ENCODE results near the gene NUFIP2. TPM values are rescaled to one million over a fixed set of nuclear protein-coding genes. Genes with fewer than 3 reads are reported as not detected.
"Not testable (repeated sequence)": the region's sequence is repeated elsewhere in the genome, so short reads cannot be mapped to it uniquely, and the experiment has no call there.

Gene NUFIP2
- total RNA-seq, 2 experiments from 2014 or later: 60.1 to 65.3 TPM

DNA sequence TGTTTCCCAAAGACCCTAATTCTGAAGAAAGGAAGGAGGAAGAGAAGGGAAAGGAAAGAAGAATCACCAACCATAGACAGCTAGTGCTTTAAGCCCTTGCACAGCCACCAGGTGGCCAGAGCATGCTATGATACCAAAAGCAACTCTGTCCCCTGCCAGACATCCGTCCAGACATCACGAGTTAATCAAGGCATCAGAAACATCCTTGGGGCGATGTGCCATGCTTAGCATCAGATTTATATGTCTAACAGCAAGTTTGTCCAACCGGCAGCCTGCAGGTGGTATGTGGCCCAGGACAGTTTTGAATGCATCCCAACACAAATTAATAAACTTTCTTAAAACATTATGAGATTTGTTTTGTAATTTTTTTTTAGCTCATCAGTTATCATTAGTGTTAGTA is 50.2 kb downstream of the NUFIP2 start:
- no peaks in the 10 kb centered on the region for H3K36me3 Mint-ChIP-seq (ENCODE audit: low read depth)
- H3K9me3 Mint-ChIP-seq: no peaks in the 10 kb centered on the region
- ChIA-PET CTCF (interaction anchor here (1.6 kb wide), 1 partner anchor 47 kb away, joined by 10 read pairs; no protein-coding TSS in a partner anchor), POLR2A (no interaction called here)
- H3K4me1 Mint-ChIP-seq: peaks cover 17% of the 10 kb centered on the region
- H3K27ac Mint-ChIP-seq: no peak overlapping the region
- H3K27me3 Mint-ChIP-seq: no peaks in the 10 kb centered on the region
- no peak overlapping the region for H3K4me3 Mint-ChIP-seq
- DNase-seq: no peak

DNA sequence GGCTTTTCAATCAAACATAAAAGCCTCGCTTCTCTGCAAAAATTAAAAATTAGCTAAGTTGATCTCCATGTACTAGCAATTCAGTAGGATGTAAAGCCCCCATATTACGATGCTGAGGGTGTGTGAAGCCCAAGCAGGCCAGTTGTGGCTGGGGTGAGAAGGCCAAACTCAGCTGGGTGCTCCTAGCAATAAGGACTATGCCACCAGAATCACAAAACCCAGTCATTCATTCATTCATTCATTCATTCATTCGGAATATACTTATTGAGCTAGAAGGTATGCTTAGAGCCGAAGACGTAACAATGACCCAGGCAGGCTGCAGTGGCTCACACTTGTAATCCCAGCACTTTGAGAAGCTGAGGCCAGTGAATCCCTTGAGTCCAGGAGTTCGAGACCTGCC is 51.2 kb downstream of the NUFIP2 start:
- Mint-ChIP-seq H3K36me3 (ENCODE audit: low read depth) (no peaks in the 10 kb centered on the region), H3K27ac (no peak overlapping the region), H3K9me3 (no peaks in the 10 kb centered on the region), H3K27me3 (no peaks in the 10 kb centered on the region), H3K4me1 (peaks cover 17% of the 10 kb centered on the region), H3K4me3 (no peak overlapping the region)
- no peak for DNase-seq
- ChIA-PET CTCF (interaction anchor here (1.5 to 1.6 kb wide), 2 partner anchors 48 to 119 kb away, joined by 3 to 10 read pairs; no protein-coding TSS in a partner anchor), POLR2A (interaction anchor here (1.7 kb wide), 1 partner anchor 23 kb away, joined by 4 read pairs; no protein-coding TSS in a partner anchor)

DNA sequence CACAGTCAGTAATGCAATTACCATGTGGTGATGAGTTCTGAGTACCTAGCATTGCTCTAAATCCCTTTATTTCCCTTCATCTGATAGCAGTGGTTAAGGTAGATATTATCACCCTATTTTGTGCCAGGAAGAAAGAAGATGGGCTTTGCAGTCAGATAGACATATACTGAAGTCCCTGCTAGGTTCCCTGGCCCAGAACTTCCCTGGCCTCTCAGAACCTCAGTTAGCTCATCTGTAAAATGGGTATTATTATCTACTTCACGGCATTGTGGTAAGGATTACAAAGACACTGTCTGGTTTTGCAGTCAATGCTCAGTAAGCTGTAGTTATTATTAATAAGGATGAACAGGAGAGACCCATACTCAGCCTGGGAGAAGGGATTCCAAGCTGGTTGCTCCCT is 51.9 kb downstream of the NUFIP2 start:
- H3K27me3 Mint-ChIP-seq: no peaks in the 10 kb centered on the region
- H3K27ac Mint-ChIP-seq: no peak overlapping the region
- H3K36me3 Mint-ChIP-seq (ENCODE audit: low read depth): no peaks in the 10 kb centered on the region
- H3K4me3 Mint-ChIP-seq: no peak overlapping the region
- H3K9me3 Mint-ChIP-seq: no peaks in the 10 kb centered on the region
- H3K4me1 Mint-ChIP-seq: peaks cover 17% of the 10 kb centered on the region
- POLR2A ChIA-PET: interaction anchor here (1.7 kb wide), 1 partner anchor 22 kb away, joined by 4 read pairs; no protein-coding TSS in a partner anchor
- CTCF ChIA-PET: interaction anchor here (1.5 to 2.0 kb wide), 4 partner anchors 24 to 118 kb away, joined by 3 to 10 read pairs (median 8); no protein-coding TSS in a partner anchor
- DNase-seq: no peak

DNA sequence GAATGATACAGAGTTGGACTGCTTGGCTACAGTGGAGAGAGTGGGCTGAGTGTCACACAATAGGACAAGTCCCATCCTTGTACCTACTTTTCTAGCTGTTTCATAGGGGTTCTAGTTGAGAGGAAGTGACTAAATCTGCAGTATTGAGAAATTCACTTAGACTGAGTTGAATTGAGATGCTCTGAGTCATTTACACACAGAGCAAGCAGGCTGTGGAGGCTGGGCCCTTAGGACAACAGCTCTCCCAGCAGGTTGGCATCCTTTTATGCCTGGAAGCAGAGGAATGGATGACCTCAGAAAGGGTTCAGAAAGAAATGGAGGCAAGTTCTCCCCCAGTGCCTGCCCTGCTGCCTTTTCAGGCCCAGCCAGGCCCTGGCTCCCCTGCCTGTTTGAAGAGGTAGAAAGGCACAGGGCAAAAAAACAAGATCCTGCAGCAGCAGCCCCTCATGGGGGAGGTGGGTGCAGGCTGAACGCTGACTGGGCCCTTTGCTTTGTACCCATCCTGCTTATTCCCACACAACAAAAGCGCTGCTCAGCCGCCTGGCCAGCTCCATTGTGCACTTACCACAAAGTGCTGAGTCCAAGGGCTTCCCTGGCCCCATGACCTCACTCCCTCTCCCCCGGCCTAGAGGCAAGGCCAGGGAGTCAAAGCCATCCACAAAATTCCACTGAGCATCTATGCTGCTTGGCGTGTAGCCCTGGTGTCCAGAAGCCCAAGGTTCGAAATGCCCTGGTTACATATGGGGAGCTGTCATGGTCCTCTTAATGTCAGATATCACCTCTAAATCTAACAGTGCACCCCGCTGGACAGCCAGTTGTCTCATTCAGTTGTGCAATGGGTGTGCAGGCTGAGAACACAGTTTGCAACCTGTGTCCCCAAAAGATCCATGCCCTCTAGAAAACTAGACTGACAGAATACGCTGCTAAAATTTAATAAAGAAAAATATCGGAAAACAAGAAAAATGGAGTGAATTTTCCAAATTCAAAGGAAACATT is 52.7 kb downstream of the NUFIP2 start:
- ChIA-PET POLR2A (interaction anchor here (1.2 to 1.7 kb wide), 3 partner anchors 22 to 240 kb away, joined by 3 to 4 read pairs (median 4); no protein-coding TSS in a partner anchor), CTCF (interaction anchor here (0.8 to 2.0 kb wide), 6 partner anchors 10 to 117 kb away, joined by 3 to 10 read pairs (median 4); partner anchors contain the start of gene MYO18A)
- peaks cover 17% of the 10 kb centered on the region for H3K4me1 Mint-ChIP-seq
- H3K9me3 Mint-ChIP-seq: no peaks in the 10 kb centered on the region
- H3K27ac Mint-ChIP-seq: peak overlapping the region; percentile 8
- no peak overlapping the region for H3K4me3 Mint-ChIP-seq
- no peaks in the 10 kb centered on the region for H3K36me3 Mint-ChIP-seq (ENCODE audit: low read depth)
- no peak for DNase-seq
- no peaks in the 10 kb centered on the region for H3K27me3 Mint-ChIP-seq

DNA sequence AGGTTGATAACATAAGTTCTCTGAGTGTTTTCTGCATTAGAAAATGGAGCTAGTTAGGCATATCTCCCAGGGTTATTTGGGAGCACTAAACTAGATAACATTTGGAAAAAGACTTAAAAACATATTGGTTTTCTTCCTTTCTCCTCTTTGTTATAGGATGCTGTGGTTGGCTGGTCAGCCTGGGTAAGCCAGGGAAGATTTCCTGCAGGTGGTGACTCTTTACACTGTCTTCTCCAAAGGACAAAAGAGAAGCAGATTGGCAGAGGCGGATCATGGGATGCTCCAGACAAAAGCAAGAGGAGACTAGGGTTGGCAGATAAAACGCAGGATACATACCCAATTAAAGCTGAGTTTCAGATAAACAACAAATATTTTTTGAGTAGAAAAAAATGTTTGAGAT is 53.5 kb downstream of the NUFIP2 start:
- no peak overlapping the region for H3K27ac Mint-ChIP-seq
- no peaks in the 10 kb centered on the region for H3K36me3 Mint-ChIP-seq (ENCODE audit: low read depth)
- no peaks in the 10 kb centered on the region for H3K9me3 Mint-ChIP-seq
- peaks cover 17% of the 10 kb centered on the region for H3K4me1 Mint-ChIP-seq
- no peaks in the 10 kb centered on the region for H3K27me3 Mint-ChIP-seq
- ChIA-PET CTCF (interaction anchor here (0.8 to 2.0 kb wide), 7 partner anchors 10 to 124 kb away, joined by 3 to 10 read pairs (median 4); partner anchors contain the start of gene MYO18A), POLR2A (interaction anchor here (1.2 kb wide), 2 partner anchors 117 to 239 kb away, joined by 3 to 4 read pairs; no protein-coding TSS in a partner anchor)
- DNase-seq: no peak
- H3K4me3 Mint-ChIP-seq: no peak overlapping the region

DNA sequence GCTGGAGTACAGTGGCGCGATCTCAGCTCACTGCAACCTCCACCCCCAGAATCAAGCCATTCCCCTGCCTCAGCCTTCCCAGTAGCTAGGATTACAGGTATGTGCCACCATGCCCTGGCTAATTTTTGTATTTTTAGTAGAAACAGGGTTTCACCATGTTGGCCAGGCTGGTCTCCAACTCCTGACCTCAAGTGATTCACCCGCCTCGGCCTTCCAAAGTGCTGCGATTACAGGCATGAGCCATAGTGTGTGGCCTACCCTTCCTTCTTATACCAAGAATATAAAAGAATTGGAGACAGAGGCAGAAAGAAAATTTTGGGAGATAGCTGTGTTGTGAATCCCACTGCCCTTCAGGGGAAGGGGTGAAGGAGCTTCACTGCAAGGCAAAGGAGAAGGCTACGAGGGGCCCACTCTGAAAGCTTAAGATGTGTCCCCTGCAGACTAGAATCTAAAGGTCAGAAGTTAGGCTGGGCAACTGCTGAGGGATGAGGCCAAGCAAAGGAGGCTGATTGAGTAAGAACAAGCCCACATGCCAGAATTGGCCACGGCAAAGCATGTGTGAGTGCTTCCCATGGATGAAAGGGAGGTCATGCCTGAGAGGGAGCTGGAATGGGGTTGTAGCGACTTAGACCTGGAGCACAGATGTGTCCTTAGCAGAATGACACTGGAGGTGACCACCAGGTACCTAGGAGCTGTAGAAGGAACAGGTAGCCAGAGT is 55.7 kb downstream of the NUFIP2 start:
- no peak overlapping the region for H3K4me3 Mint-ChIP-seq
- peaks cover 17% of the 10 kb centered on the region for H3K4me1 Mint-ChIP-seq
- ChIA-PET POLR2A (interaction anchor here (1.0 kb wide), 1 partner anchor 54 kb away, joined by 3 read pairs; no protein-coding TSS in a partner anchor), CTCF (interaction anchor here (0.6 kb wide), 1 partner anchor 15 kb away, joined by 3 read pairs; no protein-coding TSS in a partner anchor)
- H3K27me3 Mint-ChIP-seq: peaks cover 2% of the 10 kb centered on the region
- H3K27ac Mint-ChIP-seq: no peak overlapping the region
- no peak for DNase-seq
- no peaks in the 10 kb centered on the region for H3K9me3 Mint-ChIP-seq
- no peaks in the 10 kb centered on the region for H3K36me3 Mint-ChIP-seq (ENCODE audit: low read depth)

DNA sequence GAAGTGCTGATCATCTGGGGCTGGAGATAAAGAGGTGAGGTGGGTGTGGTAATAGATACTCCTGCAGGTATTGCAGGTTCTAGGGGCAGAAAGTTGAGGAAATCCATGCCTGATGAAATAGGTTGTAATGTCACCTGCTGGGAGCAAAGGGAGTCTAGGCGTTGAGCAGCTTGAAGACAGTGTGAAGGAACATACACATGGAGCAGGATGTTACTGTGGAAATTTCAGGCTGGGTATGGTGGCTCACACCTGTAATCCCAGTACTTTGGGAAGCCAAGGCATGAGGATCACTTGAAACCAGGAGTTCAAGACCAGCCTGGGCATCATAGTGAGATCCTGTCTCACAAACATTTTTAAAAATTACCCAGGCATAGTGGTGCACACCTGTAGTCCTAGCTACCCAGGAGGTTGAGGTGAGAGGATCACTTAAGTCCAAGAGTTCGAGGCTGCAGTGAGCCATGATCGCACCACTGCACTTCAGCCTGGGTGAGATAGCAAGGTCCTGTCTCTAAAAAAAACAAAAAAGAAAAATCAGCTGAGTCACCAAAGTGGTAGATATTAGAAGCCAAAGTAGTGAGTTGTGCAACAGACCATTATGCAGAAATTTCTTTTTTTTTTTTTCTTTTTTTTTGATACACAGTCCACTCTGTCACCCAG is 56.3 kb downstream of the NUFIP2 start:
- CTCF ChIA-PET: interaction anchor here (1.2 kb wide), 1 partner anchor 89 kb away, joined by 5 read pairs; no protein-coding TSS in a partner anchor
- H3K9me3 Mint-ChIP-seq: no peaks in the 10 kb centered on the region
- H3K4me3 Mint-ChIP-seq: no peak overlapping the region
- peaks cover 2% of the 10 kb centered on the region for H3K27me3 Mint-ChIP-seq
- H3K27ac Mint-ChIP-seq: no peak overlapping the region
- H3K4me1 Mint-ChIP-seq: peaks cover 17% of the 10 kb centered on the region
- no peaks in the 10 kb centered on the region for H3K36me3 Mint-ChIP-seq (ENCODE audit: low read depth)
- POLR2A ChIA-PET: interaction anchor here (0.6 to 1.0 kb wide), 2 partner anchors 55 to 57 kb away, joined by 3 read pairs; no protein-coding TSS in a partner anchor
- DNase-seq: no peak

DNA sequence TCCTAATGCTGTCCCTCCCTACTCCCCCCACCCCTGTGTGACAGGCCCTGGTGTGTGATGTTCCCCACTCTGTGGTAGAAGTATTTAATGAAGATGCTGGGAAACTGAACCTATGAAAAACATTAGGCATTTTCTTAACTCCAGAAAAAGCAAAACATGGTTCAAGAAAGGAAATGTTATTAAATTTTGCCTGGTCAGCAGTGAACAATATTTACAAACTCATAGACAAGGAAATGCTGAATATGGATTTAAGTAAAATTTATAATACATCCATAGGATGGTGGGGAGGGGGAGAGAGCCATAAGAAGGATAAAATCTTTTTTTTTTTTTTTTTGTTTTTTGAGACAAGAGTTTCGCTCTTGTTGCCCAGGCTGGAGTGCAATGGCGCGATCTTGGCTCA is 58.0 kb downstream of the NUFIP2 start:
- POLR2A ChIA-PET: no interaction called here
- CTCF ChIA-PET: interaction anchor here (1.4 kb wide), 1 partner anchor 16 kb away, joined by 4 read pairs; no protein-coding TSS in a partner anchor
- H3K27ac Mint-ChIP-seq: no peak overlapping the region

DNA sequence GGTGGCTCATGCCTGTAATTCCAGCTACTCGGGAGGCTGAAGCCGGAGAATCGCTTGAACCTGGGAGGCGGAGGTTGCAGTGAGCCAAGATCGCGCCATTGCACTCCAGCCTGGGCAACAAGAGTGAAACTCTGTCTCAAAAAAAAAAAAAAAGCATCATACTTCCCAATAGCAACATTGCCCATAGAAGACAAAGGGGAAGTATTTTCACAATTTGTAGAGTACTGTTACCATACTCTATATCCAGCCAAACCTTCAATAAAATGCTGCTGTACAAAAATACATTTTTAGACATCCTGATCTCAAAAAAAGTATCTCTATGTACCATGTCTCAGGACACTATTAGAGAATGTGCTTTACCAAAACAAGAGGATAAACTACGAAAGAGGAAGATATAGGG is 59.0 kb downstream of the NUFIP2 start:
- CTCF ChIA-PET: interaction anchor here (1.4 kb wide), 1 partner anchor 15 kb away, joined by 4 read pairs; no protein-coding TSS in a partner anchor
- not testable (repeated sequence) for H3K27ac Mint-ChIP-seq

More for the DNA sequence above, 58.0 kb downstream of the NUFIP2 start:
- H3K27me3 Mint-ChIP-seq: peaks cover 2% of the 10 kb centered on the region
- H3K4me1 Mint-ChIP-seq: peaks cover 9% of the 10 kb centered on the region
- no peak overlapping the region for H3K4me3 Mint-ChIP-seq
- no peaks in the 10 kb centered on the region for H3K36me3 Mint-ChIP-seq (ENCODE audit: low read depth)
- H3K9me3 Mint-ChIP-seq: no peaks in the 10 kb centered on the region
- DNase-seq: no peak

DNA sequence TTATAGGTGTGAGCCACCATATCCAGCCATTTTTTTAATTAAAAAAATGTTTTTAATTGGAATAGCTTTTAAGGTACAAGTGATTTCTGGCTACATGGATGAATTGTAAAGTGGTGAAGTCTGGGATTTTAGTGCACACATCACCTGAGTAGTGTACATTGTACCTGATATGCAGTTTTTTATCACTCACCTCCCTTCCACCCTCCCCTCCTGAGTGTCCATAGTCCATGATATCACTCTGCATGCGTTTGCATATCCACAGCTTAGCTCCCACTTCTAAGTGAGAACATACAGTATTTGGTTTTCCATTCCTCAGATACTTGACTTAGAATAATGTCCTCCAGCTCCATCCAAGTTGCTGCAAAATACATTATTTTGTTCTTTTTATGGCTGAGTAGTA is 60.6 kb downstream of the NUFIP2 start:
- Mint-ChIP-seq H3K27ac (no peak overlapping the region), H3K9me3 (no peaks in the 10 kb centered on the region), H3K27me3 (peaks cover 9% of the 10 kb centered on the region), H3K4me1 (no peaks in the 10 kb centered on the region), H3K4me3 (no peak overlapping the region), H3K36me3 (ENCODE audit: low read depth) (no peaks in the 10 kb centered on the region)
- POLR2A ChIA-PET: interaction anchor here (1.0 kb wide), 1 partner anchor 61 kb away, joined by 4 read pairs; the partner anchor contains the start of gene NUFIP2
- CTCF ChIA-PET: interaction anchor here (0.7 to 2.2 kb wide), 3 partner anchors 14 to 380 kb away, joined by 3 to 10 read pairs (median 3); no protein-coding TSS in a partner anchor
- DNase-seq: no peak

More for the DNA sequence above, 59.0 kb downstream of the NUFIP2 start:
- H3K27me3 Mint-ChIP-seq; H3K4me1 Mint-ChIP-seq; POLR2A ChIA-PET; DNase-seq; H3K36me3 Mint-ChIP-seq (ENCODE audit: low read depth); H3K4me3 Mint-ChIP-seq; H3K9me3 Mint-ChIP-seq: not testable (repeated sequence)

DNA sequence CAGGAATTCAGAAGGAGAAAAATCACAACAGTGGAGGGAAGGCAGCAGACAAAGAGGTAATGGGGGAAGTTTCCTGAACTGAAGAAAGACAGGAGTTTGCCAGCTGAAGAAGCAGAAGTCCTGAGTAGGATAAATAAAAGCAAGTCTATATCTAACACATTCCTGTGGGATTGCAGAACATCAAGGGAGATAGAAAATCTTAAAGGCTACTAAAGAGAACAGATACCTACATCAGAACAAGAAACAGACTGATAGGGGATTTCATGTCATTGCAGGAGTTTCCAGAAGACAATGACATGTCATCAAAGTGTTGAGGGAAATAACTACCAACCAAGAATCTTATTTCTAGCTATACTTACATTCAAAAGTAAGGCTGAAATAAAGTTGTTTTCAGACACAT is 68.6 kb downstream of the NUFIP2 start:
- H3K27ac Mint-ChIP-seq: no peak overlapping the region
- no peaks in the 10 kb centered on the region for H3K36me3 Mint-ChIP-seq (ENCODE audit: low read depth)
- H3K4me3 Mint-ChIP-seq: no peak overlapping the region
- DNase-seq: no peak
- CTCF ChIA-PET: interaction anchor here (0.7 to 0.9 kb wide), 2 partner anchors 76 to 102 kb away, joined by 3 read pairs; no protein-coding TSS in a partner anchor
- POLR2A ChIA-PET: no interaction called here
- peaks cover 6% of the 10 kb centered on the region for H3K27me3 Mint-ChIP-seq
- peaks cover 3% of the 10 kb centered on the region for H3K4me1 Mint-ChIP-seq
- H3K9me3 Mint-ChIP-seq: no peaks in the 10 kb centered on the region

DNA sequence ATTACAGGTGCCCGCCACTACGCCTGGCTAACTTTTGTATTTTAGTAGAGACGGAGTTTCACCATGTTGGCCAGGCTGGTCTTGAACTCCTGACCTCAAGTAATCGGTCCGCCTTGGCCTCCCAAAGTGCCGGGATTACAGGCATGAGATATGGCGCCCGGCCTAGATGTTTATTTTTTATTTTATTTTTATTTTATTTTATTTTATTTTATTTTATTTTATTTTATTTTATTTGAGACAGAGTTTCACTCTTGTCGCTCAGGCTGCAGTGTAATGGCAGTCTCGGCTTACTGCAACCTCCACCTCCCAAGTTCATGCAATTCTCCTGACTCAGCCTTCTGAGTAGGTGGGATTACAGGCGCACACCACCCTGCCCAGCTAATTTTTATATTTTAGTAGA is 72.6 kb downstream of the NUFIP2 start:
- ChIA-PET CTCF (interaction anchor here (7.3 to 7.6 kb wide), 2 partner anchors 74 to 97 kb away, joined by 57 to 163 read pairs; no protein-coding TSS in a partner anchor), POLR2A (interaction anchor here (0.8 kb wide), 1 partner anchor 73 kb away, joined by 4 read pairs; the partner anchor contains the start of gene NUFIP2)
- H3K9me3 Mint-ChIP-seq; DNase-seq; H3K4me1 Mint-ChIP-seq; H3K27me3 Mint-ChIP-seq; H3K36me3 Mint-ChIP-seq (ENCODE audit: low read depth); H3K27ac Mint-ChIP-seq; H3K4me3 Mint-ChIP-seq: not testable (repeated sequence)
